ENCODE measurements around the gene PTH.

PTH gene

GRCh38 chr11:13495929-13496328, at the start of gene PTH:
Gene PTH, minus strand, starts transcription at chr11:13495997. Its CDS starts 3,142 bp downstream, at chr11:13492855.
- DNase-seq: no peak

GRCh38 chr11:13538044-13538443, 42.2 kb upstream of the PTH start:
- DNase-seq: no peak

DNA sequence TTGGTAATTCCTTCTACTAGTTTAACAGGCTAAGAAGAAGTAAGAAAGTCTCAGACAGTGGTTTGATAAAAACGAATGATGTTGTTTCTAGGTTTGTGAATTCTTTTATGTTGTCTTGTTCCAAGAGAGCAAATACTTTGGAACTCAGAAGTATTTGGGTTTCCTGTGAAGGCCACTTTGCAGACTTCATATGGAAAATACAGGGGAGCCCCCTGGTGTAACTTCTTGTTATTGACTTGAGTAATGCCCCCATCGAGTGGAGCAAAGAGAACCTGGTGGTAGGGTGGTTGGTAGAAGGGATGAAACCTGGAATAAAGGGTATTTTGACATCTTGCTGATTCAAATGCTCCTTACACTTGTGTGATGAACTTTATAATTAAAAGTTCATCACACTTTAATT, 40.0 kb upstream of the PTH start:
- DNase-seq: no peak

- no peak for DNase-seq
These were observed 38.6 kb upstream of the PTH start for GRCh38 chr11:13534358-13534757.

- no peak for DNase-seq
These were observed 29.5 kb upstream of the PTH start for GRCh38 chr11:13525257-13525656.

- DNase-seq: no peak
These were observed 7.6 kb upstream of the PTH start for GRCh38 chr11:13503393-13503792.

- DNase-seq: no peak
These were observed 6.7 kb upstream of the PTH start for GRCh38 chr11:13502492-13502891.

DNA sequence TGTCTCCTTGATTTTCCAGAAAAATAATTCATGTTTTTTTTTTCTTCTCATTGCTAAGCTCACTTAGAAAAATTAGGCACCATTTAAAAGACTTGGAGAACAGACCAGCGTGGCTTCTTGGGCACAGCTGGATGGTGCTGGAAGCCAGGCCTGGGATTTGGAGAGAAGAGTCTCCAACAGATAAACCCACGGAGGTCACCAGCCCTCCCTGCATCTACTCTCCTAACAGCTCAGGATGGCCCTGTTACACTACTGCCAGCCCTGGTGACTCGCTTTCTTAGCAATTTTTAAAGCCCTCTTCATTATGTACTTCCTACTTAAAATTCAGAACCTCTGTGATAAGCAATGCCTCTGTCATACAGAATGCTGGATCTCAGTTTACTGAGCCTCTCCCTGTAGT, 1.7 kb downstream of the PTH start:
- DNase-seq: no peak

DNA sequence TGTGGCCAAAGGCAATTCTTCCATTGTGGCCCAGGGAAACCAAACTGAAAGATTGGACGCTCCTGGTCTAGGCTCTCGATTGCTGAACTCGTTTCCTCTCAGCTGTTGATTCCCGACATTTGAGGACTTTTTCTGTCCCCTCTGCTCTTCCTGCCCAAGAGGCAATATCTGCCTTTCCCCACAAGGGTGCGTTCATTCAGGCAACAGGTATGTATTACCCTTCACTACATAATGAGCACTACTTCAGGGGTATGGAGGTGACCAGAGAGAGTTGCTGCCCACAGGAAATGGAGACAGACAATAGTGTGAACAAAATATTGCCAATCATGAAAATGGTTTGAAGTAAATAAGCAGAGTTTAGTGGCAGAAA, 8.2 kb downstream of the PTH start:
- DNase-seq: no peak

DNA sequence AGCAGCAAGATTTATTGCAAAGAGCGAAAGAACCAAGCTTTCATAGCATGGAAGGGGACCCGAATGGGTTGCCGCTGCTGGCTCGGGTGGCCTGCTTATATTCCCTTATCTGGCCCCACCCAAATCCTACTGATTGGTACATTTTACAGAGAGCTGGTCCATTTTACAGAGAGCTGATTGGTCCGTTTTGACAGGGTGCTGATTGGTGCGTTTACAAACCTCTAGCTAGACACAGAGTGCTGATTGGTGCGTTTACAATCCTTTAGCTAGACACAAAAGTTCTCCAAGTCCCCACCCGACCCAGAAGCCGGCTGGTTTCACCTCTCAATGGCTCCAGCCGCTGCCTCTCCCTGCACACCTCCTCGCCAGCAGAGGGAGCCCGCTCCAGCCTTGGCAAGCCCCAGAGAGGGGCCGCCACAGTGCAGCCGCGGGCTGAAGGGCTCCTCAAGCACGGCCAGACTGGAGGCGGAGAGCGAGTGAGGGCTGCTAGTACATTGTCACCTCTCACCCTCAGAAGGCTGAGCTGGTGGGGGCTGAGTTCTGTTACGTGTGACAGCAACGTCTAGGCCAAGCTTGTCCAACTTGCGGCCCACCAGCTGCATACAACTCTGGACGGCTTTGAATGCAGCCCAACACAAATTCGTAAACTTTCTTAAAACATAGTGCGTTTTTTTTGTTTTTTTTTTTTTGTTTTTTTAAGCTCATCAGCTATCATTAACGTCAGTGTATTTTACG, 8.7 kb downstream of the PTH start:
- peak; percentile 41 for DNase-seq

DNA sequence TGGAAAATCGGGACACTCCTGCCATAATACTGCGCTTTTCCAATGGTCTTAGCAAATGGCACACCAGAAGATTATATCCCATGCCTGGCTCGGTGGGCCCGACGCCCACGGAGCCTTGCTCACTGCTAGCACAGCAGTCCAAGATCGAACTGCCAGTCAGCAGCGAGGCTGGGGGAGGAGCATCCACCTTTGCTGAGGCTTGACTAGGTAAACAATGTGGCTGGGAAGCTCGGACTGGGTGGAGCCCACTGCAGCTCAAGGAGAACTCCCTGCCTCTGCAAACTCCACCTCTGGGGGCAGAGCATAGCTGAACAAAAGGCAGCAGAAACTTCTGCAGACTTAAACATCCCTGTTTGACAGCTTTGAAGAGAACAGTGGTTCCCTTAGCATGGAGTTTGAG, 15.6 kb downstream of the PTH start:
- no peak for DNase-seq

DNA sequence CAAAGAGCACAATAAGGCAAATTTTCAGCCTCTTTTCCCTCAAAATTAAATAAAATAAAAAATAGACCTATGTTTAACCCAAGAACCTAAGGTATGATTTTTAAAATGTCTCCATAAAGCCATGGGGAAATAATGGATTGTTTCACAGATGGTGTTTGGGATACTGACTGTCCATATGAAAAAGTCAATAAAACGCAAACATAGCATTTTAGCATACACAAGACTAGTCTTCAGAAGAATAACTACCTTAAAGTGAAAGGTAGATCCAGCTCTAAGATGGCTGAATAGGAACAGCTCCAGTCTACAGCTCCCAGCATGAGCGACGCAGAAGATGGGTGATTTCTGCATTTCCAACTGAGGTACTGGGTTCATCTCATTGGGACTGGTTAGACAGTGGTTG, 16.1 kb downstream of the PTH start:
- DNase-seq: no peak

- DNase-seq: no peak
These were observed 20.7 kb downstream of the PTH start for GRCh38 chr11:13475091-13475490.

GRCh38 chr11:13473013-13473722, 22.6 kb downstream of the PTH start:
- DNase-seq: no peak

- no peak for DNase-seq
These were observed 27.0 kb downstream of the PTH start for GRCh38 chr11:13468750-13469149.

DNA sequence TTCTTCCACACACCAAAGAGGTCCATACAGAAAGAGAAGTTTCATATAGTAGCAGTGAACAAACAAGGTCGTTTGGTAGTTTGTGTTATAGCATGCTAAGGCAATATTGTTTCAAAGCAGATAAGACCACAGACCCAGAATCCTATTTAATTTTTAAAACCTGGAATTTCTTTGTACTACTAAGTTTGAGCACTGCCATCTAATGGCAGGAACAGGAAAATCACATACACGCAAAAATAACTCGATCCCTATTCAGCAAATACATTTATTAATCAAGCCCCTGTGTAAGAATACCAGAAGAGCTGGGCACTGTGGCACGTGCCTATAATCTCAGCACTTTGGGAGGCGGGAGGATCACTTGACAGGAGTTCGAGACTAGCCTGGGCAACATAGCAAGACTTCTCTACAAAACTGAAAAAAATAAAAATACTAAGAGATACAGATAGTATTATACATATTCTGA, 29.9 kb downstream of the PTH start:
- no peak for DNase-seq

- DNase-seq: no peak
These were observed 32.0 kb downstream of the PTH start for GRCh38 chr11:13463779-13464290.

- DNase-seq: peak; percentile 89
These were observed 32.7 kb downstream of the PTH start, which contains the start of gene BTBD10 for GRCh38 chr11:13462901-13463778. Gene BTBD10, minus strand, starts transcription at chr11:13463222. Its CDS starts 18,098 bp downstream, at chr11:13445124.

DNA sequence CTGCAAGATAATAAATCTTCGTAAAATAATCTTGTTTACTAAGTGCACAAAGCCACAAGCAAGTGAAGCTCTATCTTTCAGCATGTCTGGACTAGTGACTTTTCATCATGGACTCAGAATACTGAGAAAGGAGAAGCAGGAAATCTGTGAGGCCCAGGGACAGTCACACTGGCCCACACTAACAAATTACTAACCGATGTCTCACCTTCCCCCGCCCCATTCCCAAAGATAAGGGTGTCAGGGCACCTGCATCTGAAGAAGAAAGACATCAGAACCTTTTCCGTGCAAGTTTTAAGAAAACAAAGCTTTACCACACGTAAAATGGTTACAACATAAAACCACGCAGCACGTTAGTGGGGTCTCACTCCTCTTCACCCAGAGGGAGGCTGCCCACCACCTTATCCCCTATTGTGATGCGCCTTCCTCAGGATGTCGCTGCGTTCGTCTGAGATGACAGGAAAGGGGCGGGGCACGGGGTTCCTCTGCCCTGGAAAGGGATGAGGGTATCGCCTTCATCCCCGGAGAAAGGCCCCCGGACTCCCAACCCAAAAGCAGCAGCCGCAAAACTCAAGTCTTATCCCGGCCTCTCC, 33.4 kb downstream of the PTH start:
- DNase-seq: peak; percentile 46

- DNase-seq: no peak
These were observed 34.5 kb downstream of the PTH start for GRCh38 chr11:13461291-13461690.

- DNase-seq: no peak
These were observed 44.9 kb downstream of the PTH start for GRCh38 chr11:13450832-13451397.

DNA sequence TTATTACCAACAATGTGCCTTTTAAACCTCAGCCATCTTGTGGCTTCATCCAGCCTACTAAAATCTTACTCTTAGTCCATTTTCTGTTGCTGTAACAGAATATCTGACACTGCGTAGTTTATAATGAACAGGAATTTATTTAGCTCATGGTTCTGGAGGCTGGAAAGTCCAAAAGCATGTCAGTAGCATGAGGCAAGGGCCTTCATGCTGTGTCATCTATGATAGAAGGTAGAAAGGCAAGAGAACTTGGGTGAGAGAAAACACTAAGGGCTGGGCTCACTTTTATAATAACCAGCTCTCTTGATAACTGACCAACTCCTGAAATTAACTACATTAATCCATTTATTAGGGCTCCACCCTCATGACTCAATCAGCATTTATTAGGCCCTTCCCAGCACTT, 46.3 kb downstream of the PTH start:
- DNase-seq: no peak
